ENCODE results near the gene PNP. TPM values are rescaled to one million over a fixed set of nuclear protein-coding genes. Genes with fewer than 3 reads are reported as not detected.

The PNP gene
- total and polyA plus RNA-seq, 2 of the 8 experiments (the other 6 are each of a cell fraction or from before 2014, with no cell fraction given): 108 to 130 TPM

DNA sequence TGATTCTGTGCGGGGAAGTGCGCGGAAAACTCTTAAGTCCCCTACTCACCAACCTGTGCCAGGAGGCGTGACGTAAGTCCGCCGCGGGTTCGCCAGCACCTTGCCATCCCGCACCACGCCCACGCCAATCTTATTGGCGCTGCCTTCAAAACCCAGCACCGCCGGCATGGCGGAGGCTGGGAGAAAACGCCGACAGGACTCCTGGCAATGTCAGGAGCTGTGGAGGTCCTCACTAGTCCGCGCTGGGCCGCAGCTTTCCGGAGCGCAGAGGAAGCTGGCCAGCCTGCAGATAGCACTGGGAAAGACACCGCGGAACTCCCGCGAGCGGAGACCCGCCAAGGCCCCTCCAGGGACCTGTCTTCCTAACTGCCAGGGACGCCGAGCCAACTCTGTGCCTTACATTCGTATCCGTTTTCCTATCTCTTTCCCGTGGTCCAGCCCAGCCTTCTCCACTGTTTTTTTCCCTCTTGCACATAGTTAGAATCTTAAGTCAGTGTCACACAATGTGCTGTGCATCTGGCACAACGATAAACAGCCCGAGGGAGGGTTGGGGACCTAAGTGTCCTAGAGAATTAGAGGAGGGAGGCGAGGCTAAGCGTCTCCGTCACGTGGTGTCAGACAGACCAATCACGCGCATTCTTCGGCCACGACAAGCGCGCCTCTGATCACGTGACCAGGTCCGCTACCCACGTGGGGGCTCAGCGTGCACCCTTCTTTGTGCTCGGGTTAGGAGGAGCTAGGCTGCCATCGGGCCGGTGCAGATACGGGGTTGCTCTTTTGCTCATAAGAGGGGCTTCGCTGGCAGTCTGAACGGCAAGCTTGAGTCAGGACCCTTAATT lies 14.5 kb upstream of the PNP start, which contains the start of the genes APEX1 and OSGEP (continued):
- 0 out of 2 replicates have a peak, but pooled peaks have one; percentile 53 for TF ChIP-seq KDM5A (IDR thresholded peaks at IDR 0.05; ENCODE audit: low read length)
- TF ChIP-seq SIX5 (IDR thresholded peaks at IDR 0.05; ENCODE audit: low read depth, low read length): no peak
- TF ChIP-seq CBX8 (IDR thresholded peaks at IDR 0.05; ENCODE audit: borderline replicate concordance, low read depth, low read length): no peak
- no peak for TF ChIP-seq RNF2 (IDR thresholded peaks at IDR 0.05; ENCODE audit: borderline replicate concordance, low read depth, low read length, missing control alignments, poor library complexity, severe bottlenecking)
- peak; percentile 91 for TF ChIP-seq SAP30 (IDR thresholded peaks at IDR 0.05; ENCODE audit: insufficient read depth, insufficient replicate concordance, low read length)
- TF ChIP-seq BRCA1 (IDR thresholded peaks at IDR 0.05; ENCODE audit: low read depth, low read length): peak; percentile 57; the same call in 1 of the 2 replicates
- peak; percentile 96 for TF ChIP-seq GTF2F1 (IDR thresholded peaks at IDR 0.05; ENCODE audit: borderline replicate concordance, low read depth, low read length)
- TF ChIP-seq POLR2AphosphoS5 (IDR thresholded peaks at IDR 0.05; ENCODE audit: low read depth, low read length): peak; percentile 97
- TF ChIP-seq, protein P1, sequence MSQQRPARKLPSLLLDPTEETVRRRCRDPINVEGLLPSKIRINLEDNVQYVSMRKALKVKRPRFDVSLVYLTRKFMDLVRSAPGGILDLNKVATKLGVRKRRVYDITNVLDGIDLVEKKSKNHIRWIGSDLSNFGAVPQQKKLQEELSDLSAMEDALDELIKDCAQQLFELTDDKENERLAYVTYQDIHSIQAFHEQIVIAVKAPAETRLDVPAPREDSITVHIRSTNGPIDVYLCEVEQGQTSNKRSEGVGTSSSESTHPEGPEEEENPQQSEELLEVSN (IDR thresholded peaks at IDR 0.05): peak; percentile 67
